HG03196 (cell line): ENCODE data around the gene SOX8.
"Not testable (repeated sequence)": the region's sequence is repeated elsewhere in the genome, so short reads cannot be mapped to it uniquely, and the experiment has no call there.

Experiments used
- ATAC-seq: cut with Tn5 transposase; IDR thresholded peaks from one replicate; pipeline ENCODE4 v1.9.1; 2021; ENCODE audit not compliant: unreplicated experiment

Gene SOX8

GRCh38 chr16:981695-982144 is at the start of gene SOX8:
Gene SOX8, plus strand, starts transcription at chr16:981770. Its CDS starts 153 bp downstream, at chr16:981923.
- ATAC-seq, result no peak

DNA sequence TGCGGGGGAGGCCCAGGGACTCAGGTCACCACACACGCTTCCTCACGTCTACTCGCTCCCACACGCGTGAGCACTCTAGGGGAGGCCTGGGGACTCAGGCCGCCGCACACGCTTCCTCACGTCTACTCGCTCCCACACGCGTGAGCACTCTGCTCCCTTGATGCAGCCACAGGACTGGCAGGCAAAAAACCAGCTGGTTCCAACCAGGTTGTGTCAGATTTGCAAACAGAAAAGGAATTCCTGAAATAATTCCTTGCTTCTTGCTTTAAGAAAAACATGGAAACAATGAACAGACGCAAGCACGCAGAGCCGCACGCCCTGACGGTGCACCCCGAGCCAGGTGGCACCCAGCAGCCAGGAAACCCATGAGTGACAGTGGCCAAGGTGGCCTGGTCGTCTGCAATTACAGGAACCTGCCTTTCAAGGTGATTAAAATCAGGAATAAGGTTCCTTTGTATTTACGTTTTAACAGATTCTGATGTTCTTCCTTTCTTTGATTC is 48.7 kb upstream of the SOX8 start:
- ATAC-seq, result no peak

- ATAC-seq, result no peak
Measured at GRCh38 chr16:933581-933980, 48.0 kb upstream of the SOX8 start.

GRCh38 chr16:934178-934577 is 47.4 kb upstream of the SOX8 start:
- no peak for ATAC-seq

- no peak for ATAC-seq
Measured at GRCh38 chr16:935684-936083, 45.9 kb upstream of the SOX8 start.

GRCh38 chr16:937311-937710 is 44.3 kb upstream of the SOX8 start:
- no peak for ATAC-seq

DNA sequence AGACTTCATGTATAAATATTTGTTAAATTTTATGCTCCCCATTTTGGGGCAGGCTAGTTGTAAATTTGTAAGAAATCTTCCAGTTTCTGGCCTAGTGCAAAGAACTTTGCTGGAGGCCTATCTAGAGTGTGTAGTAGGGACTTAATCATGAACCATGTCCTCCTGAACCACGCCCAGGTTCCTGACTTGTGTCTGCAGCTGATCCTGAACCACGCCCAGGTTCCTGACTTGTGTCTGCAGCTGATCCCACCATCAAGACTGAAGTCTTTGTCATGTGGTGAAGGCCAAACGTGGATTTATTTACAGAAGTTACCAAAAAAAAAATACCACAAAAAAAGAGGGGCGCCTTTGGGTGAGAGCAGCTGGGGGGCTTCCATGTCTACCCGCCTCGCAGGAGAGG is 43.8 kb upstream of the SOX8 start:
- no peak for ATAC-seq

- ATAC-seq, result no peak
Measured at GRCh38 chr16:938136-938535, 43.4 kb upstream of the SOX8 start.

DNA sequence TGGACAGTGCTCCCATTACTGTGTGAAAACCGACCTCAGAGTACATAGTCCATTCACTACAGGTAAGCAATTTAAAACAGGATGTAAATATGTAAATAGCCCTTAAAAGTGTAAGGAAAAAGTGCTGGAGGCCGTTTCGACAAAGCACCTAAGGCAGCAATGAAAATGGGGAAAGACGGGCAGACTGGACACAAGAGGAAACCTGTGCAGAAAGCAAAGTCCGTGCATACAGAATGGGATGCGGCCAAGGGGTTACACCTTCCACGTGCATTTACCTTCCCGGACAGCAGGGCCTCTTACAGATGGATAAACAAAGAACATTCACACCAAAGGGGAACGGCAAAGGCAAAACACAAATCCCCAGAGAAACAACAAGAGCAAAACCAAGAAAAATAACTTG is 42.8 kb upstream of the SOX8 start:
- ATAC-seq, result no peak

- no peak for ATAC-seq
Measured at GRCh38 chr16:939311-939710, 42.3 kb upstream of the SOX8 start.

GRCh38 chr16:939941-940340 is 41.6 kb upstream of the SOX8 start:
- ATAC-seq, result no peak

- ATAC-seq, result no peak
Measured at GRCh38 chr16:942436-943060, 39.0 kb upstream of the SOX8 start.

- ATAC-seq, result no peak
Measured at GRCh38 chr16:943971-944370, 37.6 kb upstream of the SOX8 start.

- ATAC-seq, result no peak
Measured at GRCh38 chr16:945271-946047, 36.1 kb upstream of the SOX8 start.

- no peak for ATAC-seq
Measured at GRCh38 chr16:946048-946395, 35.5 kb upstream of the SOX8 start.

GRCh38 chr16:947255-947921 is 34.2 kb upstream of the SOX8 start:
- no peak for ATAC-seq

DNA sequence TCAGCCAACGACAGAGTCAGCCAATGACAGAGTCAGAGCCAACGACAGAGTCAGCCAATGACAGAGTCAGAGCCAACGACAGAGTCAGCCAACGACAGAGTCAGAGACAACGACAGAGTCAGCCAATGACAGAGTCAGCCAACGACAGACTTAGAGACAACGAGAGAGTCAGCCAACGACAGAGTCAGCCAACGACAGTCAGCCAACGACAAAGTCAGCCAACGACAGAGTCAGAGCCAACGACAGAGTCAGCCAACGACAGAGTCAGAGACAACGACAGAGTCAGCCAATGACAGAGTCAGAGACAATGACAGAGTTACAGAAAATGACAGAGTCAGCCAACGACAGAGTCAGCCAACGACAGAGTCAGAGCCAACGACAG is 33.7 kb upstream of the SOX8 start:
- not testable (repeated sequence) for ATAC-seq

DNA sequence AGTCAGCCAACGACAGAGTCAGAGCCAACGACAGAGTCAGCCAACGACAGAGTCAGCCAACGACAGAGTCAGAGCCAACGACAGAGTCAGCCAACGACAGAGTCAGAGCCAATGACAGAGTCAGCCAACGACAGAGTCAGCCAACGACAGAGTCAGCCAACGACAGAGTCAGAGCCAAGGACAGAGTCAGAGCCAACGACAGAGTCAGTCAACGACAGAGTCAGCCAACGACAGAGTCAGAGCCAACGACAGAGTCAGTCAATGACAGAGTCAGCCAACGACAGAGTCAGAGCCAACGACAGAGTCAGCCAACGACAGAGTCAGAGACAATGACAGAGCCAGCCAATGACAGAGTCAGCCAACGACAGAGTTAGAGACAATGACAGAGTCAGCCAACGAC is 32.8 kb upstream of the SOX8 start:
- ATAC-seq, result not testable (repeated sequence)

- not testable (repeated sequence) for ATAC-seq
Measured at GRCh38 chr16:950733-951573, 30.6 kb upstream of the SOX8 start.

- ATAC-seq, result no peak
Measured at GRCh38 chr16:951660-952301, 29.8 kb upstream of the SOX8 start.

DNA sequence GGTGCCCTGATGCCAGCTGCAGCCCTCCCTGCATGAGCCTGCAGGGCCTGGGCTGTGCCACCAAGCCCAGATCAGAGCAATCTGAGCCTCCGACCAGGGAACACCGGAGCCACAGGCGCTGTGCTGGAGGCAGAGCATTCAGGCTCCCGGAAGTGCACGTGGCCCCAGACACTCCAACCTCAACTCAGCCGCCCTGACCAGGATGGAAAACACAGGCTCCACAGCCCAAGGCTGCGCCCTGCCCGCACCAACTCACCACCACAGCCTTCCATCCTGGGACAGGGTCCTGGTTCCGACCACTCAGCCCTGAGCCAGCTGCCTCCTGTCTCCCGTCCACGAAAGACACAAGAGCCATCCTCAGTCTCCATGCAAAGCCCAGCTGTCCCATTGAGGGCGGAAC is 29.2 kb upstream of the SOX8 start:
- ATAC-seq, result no peak
